Ovary (tissue), 9 donors: Measurements from ENCODE around the gene KCNJ18. TPM values are rescaled to one million over a fixed set of nuclear protein-coding genes. Genes with fewer than 3 reads are reported as not detected.
"Not testable (repeated sequence)": the region's sequence is repeated elsewhere in the genome, so short reads cannot be mapped to it uniquely, and the experiment has no call there.

Experiments
- DNase-seq, 5 donors: peaks; one replicate each; pipeline ENCODE4 v3.0.0-alpha.2; 2019 to 2020
- H3K27ac ChIP-seq, 2 donors: fragments of 200-600 bp; one replicate each; pipeline versions ENCODE4 v1.5.1 to v1.8.0; 2019 to 2022
- H3K27me3 ChIP-seq: fragments of 200-600 bp; one replicate; pipeline ENCODE4 v1.8.0; 2022
- H3K36me3 ChIP-seq: fragments of 200-600 bp; sonication (generic); one replicate; pipeline ENCODE4 v1.5.1; 2019
- H3K4me1 ChIP-seq: one replicate; pipeline ENCODE4 v1.8.1; 2013; ENCODE audit warnings: mild to moderate bottlenecking, moderate library complexity; ENCODE audit not compliant: insufficient read depth
- H3K4me3 ChIP-seq: fragments of 200-600 bp; sonication (generic); one replicate; pipeline ENCODE4 v1.5.1; 2017
- H3K9me3 ChIP-seq, 2 donors: fragments of 200-600 bp in 1 of 2; sonication (generic) in 1 of 2; one replicate each; pipeline versions ENCODE4 v1.5.1 to v1.8.1; 2013 to 2019; ENCODE audit warnings: mild to moderate bottlenecking in 1 of 2, moderate library complexity in 1 of 2
- EP300 ChIP-seq: sonication (generic); formaldehyde crosslinking; IDR thresholded peaks from one replicate; pipeline ENCODE4 v1.6.1; 2017; ENCODE audit warnings: antibody characterized with exemption
- POLR2A ChIP-seq: fragments of 450-650 bp; IDR thresholded peaks from one replicate; pipeline ENCODE4 v1.6.1; 2017; ENCODE audit warnings: antibody characterized with exemption, mild to moderate bottlenecking, moderate library complexity
- WGBS, 3 donors: extraction: QIAGEN DNeasy Blood & Tissue Kit in 1 of 3; methylation state at CpG; one replicate each; pipeline versions ENCODE4 v1.1.5 to v1.1.7; 2013 to 2017; 5-methylcytosine and 5-hydroxymethylcytosine counted together
- intact Hi-C, 4 donors: fragments of 100-400 bp; cut with DNase I; formaldehyde crosslinking; loops; one replicate each; pipeline versions ENCODE4 v1.11.0 to v1.15.1; 2022 to 2023
- polyA plus RNA-seq, 2 donors: library from polyadenylated mRNA; stranded (reverse); fragments of 200-250 nt in 1 of 2; fragments of 350-450 nt in 1 of 2; fragmentation: Illumina TruSeq in 1 of 2; extraction: RNeasy Lipid Tissue Mini Kit (QIAGEN cat#74804) in 1 of 2; gene quantifications; one replicate each; pipeline ENCODE4 v1.2.3, GENCODE V29; 2013 to 2014
- total RNA-seq, 7 donors: library from RNA; depleted of rRNA in 2 of 7; stranded (reverse); fragments of >200 nt in 2 of 7; fragmentation: NEBNext Ultra II Directional in 3 of 7; extraction: Animal tissue kit (Norgen Biotek cat#: 25700) in 3 of 7; gene quantifications; one replicate each; pipeline versions ENCODE4 v1.1.0 to v1.2.4, GENCODE V29; 2016 to 2023
- TF ChIP-seq, protein P1 (sequence below), 3 donors: fragments of 450-650 bp in 2 of 3; fragments of 200-600 bp in 1 of 3; IDR thresholded peaks; one replicate each; pipeline versions ENCODE4 v1.5.1 to v1.8.0; 2016 to 2022; ENCODE audit warnings: antibody characterized with exemption in 3 of 3, mild to moderate bottlenecking in 1 of 3
- donor health status: DM: no; HTN: no; CAD: no; lungs with moderate emphysema.
- donor health status: DM: no; HTN: no; CAD: no.
- donor health status: Bipolar disorder and iron deficiency.
- donor health status: DM: yes; HTN: yes; CAD: no.
- donor health status: DM: no; HTN: no; CAD: no.
- donor health status: DM: yes; HTN: yes; CAD: no.

Gene KCNJ18
- total and polyA plus RNA-seq, 9 donors: not detected

DNA sequence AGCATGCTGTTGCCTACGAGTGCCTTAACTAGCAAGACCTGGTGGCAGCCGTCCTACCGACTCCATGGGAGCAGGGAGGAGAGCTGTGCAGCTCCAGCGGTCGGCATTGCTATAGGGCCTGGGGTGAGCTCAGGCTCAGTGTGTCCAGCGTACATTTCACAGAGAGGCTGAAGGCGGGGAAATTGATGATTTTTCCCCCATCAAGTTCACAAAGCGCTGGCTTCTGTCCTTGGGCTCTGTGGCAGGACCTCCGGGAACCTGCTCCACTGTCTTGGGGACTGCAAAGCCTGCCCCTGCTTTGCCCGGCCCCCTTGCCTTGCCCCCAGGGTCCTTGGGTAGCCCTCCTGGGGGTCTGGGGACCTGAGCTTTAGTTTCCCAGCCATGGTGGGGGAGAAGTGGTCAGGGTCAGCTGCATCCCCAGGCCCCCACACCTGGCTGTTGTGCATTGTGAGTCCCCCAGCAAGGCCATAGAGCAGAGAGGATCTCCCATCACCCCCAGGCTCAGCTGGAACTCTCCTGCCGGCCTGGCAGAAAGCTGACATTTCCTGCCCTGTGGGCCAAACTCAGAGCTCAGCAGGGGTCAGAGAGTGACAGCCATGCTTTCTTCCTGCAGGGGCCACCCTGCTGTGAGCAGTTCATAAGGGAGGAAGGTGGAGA, 3.9 kb upstream of the KCNJ18 start:
- intact Hi-C loops: no loop called here
- H3K4me1 ChIP-seq: no peaks in the 10 kb centered on the region
- no peak overlapping the region for H3K4me3 ChIP-seq
- TF ChIP-seq POLR2A (no peak), EP300 (no peak)
- TF ChIP-seq, protein P1, sequence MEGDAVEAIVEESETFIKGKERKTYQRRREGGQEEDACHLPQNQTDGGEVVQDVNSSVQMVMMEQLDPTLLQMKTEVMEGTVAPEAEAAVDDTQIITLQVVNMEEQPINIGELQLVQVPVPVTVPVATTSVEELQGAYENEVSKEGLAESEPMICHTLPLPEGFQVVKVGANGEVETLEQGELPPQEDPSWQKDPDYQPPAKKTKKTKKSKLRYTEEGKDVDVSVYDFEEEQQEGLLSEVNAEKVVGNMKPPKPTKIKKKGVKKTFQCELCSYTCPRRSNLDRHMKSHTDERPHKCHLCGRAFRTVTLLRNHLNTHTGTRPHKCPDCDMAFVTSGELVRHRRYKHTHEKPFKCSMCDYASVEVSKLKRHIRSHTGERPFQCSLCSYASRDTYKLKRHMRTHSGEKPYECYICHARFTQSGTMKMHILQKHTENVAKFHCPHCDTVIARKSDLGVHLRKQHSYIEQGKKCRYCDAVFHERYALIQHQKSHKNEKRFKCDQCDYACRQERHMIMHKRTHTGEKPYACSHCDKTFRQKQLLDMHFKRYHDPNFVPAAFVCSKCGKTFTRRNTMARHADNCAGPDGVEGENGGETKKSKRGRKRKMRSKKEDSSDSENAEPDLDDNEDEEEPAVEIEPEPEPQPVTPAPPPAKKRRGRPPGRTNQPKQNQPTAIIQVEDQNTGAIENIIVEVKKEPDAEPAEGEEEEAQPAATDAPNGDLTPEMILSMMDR (IDR thresholded peaks at IDR 0.05): no peak
- no peaks in the 10 kb centered on the region for H3K36me3 ChIP-seq
- H3K27ac ChIP-seq: no peak overlapping the region
- no peak for DNase-seq
- H3K9me3 ChIP-seq: no peaks in the 10 kb centered on the region
- no peaks in the 10 kb centered on the region for H3K27me3 ChIP-seq
- WGBS, 3 donors: 66 to 78% (median 72%) methylated on average over 11 of the region's 11 CpGs

DNA sequence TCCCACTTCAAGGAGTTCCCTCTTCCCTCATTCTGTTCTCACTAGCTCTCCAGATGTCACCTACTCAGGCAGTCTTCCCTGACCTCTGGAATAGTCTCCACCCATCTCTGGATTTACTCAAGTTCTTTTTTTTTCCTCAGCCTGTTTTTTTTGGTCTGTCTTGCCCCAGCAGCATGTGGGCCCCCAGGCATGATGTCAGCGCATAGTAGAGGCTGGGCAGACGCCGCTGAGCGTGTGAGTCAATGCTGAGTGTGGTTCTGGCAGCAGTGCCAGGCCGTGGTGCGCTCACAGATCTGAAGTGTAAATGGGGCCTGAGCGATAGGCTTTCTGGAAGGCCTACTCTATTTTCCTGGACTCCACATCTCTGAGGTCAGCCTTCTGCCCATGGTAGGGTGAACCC, 2.7 kb upstream of the KCNJ18 start:
- H3K27me3 ChIP-seq: no peaks in the 10 kb centered on the region
- no peak overlapping the region for H3K27ac ChIP-seq
- WGBS, 3 donors: 69 to 74% (median 69%) methylated on average over 7 of the region's 7 CpGs
- peak in 4 of 5 donors; percentile 37 to 65 (median 52) for DNase-seq
- no peaks in the 10 kb centered on the region for H3K4me1 ChIP-seq
- no peaks in the 10 kb centered on the region for H3K36me3 ChIP-seq
- TF ChIP-seq POLR2A (no peak), EP300 (no peak)
- TF ChIP-seq, protein P1 (IDR thresholded peaks at IDR 0.05): no peak
- no peak overlapping the region for H3K4me3 ChIP-seq
- intact Hi-C loops: no loop called here
- H3K9me3 ChIP-seq: no peaks in the 10 kb centered on the region

DNA sequence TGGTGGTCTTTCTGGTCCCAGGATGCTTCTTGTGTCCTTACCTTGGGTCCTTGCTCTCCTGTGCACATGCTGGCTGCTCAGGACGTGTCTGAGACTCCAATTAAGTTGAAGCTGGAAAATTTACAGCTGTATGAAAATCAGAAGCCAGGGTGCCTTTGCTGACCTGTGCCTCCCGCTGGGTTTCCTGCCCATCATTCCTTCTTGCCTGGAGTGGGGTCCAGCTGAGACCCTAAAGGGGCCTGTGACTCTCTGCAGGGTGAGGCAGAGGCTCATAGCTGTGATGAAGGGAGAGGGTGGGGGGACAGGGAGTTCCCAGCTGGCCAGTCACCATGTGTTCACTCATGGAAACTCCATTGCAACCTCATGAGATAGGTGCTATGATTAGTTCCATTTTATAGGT, 1.5 kb upstream of the KCNJ18 start:
- DNase-seq, H3K9me3 ChIP-seq, H3K36me3 ChIP-seq, intact Hi-C loops, H3K4me1 ChIP-seq, H3K27ac ChIP-seq, H3K4me3 ChIP-seq, H3K27me3 ChIP-seq: not testable (repeated sequence)
- WGBS, 3 donors: 35 to 54% (median 51%) methylated on average over 2 of the region's 2 CpGs

DNA sequence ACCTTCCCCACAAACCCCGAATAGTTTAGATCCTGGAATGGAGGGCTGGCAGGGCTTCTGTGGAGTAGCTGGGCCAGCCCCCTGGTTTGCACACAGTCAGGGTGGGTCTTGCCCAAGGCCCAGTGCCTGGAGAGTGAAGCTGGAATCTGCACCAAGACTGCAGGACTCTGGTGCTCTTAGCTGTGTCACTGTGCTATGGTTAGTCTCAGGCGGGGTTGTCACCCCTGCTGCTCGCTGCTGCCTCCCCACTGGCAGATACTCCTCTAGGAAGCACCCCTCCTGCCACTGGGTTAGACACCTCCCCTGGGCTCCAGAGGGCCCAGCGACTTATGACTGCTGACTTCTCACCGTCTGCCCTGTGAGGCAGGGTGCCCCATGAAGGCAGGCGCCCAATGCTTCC, 842 bp upstream of the KCNJ18 start:
- H3K9me3 ChIP-seq, intact Hi-C loops, H3K36me3 ChIP-seq, H3K4me3 ChIP-seq, H3K4me1 ChIP-seq, DNase-seq, H3K27ac ChIP-seq, H3K27me3 ChIP-seq: not testable (repeated sequence)
- 82 to 85% (median 83%) methylated on average over 5 to 6 of the region's 6 CpGs for WGBS, 3 donors

DNA sequence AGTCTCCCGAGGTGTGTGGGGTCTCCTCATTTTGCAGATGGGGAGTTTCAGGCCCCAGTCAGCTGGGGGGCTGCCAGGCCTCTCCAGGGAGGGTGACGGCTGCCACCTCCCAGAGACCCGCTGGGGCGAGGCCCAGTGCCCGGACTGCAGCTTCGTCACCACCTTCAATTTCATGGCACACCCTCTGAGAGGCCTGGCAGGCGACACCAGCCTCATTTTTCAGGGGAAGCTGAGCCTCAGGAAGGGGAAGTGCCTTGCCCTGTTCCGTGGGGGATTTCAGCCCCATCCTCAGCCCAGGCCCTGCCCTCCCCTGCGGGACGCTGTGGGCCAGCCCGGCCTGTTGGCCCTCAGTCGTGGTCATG, 362 bp downstream of the KCNJ18 start:
- H3K9me3 ChIP-seq, intact Hi-C loops, H3K27me3 ChIP-seq, DNase-seq, H3K4me3 ChIP-seq, H3K36me3 ChIP-seq, H3K4me1 ChIP-seq, H3K27ac ChIP-seq: not testable (repeated sequence)
- 55 to 66% (median 66%) methylated on average over 10 to 12 of the region's 12 CpGs for WGBS, 3 donors

DNA sequence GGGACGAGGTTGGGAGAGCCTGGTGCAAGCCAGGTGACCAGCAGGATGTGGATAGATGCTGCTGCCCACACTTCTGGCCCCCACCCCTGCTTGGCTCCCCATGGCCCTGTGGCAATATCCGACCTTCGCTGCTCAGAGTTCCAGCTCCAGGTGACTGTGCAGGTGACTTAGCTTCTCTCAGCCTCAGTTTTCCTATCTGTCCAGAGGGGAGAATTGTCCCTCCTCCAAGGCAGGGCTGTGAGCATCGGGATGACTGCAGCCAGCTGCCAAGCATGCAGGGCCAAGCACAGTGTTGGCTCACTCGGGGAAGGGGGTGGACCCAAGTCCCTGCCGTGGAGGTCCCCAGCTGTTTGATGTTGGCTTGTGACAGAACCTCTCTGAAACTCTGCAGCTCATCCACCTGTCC, 1.1 kb downstream of the KCNJ18 start:
- H3K36me3 ChIP-seq, H3K27me3 ChIP-seq, H3K4me3 ChIP-seq, intact Hi-C loops, H3K27ac ChIP-seq, DNase-seq, H3K4me1 ChIP-seq, H3K9me3 ChIP-seq: not testable (repeated sequence)
- whole genome bisulfite sequencing, 3 donors: 61 to 64% (median 61%) methylated on average over 6 of the region's 6 CpGs

DNA sequence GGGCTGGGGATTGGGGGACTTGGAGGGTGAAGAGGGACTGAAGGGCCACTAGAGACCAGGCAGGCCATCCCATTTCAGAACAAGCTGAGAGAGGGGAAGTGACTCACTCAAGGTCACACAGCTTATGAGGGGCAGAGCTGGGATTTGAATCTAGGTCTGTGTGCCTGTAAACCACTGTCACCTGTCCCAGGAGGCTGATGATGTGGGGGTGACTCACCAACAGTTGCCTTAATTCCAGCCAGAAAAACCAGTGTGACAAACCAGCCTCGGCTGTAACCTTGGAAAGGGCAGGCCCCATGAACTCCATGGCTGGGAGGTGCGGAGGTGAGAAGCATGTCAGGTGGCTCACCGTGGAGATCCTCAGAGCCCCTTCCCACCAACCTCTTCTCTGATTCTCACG, 1.6 kb downstream of the KCNJ18 start:
- 68 to 81% methylated on average over 3 to 4 of the region's 4 CpGs; no CpG with 5 or more reads in 1 of the 3 donors for WGBS, 3 donors
- intact Hi-C loops: not testable (repeated sequence)

DNA sequence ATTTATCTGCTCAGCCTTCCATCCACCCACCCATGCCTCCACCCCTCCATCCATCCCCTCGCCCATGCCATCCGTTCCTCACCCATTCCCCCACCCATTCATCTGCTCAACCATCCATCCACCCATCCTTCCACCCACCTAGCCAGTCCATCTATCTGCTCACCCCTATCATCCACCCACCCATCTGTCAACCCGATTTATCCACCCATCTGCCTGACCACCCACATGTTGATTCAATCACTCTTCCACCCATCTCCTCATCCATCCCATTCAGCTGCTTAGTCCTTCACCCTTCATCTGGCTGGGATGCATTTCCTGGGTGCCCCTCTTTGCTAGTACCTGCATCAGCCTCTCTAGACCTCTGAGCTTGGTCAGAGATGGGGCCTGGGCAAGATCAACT, 3.9 kb downstream of the KCNJ18 start:
- H3K36me3 ChIP-seq, H3K9me3 ChIP-seq, H3K27ac ChIP-seq, intact Hi-C loops, H3K4me1 ChIP-seq, DNase-seq, H3K27me3 ChIP-seq, H3K4me3 ChIP-seq: not testable (repeated sequence)
- 69 to 94% (median 92%) methylated on average over 2 to 3 of the region's 3 CpGs for WGBS, 3 donors

More for the DNA sequence above, 1.6 kb downstream of the KCNJ18 start:
- H3K9me3 ChIP-seq, H3K4me3 ChIP-seq, H3K27ac ChIP-seq, H3K36me3 ChIP-seq, DNase-seq, H3K27me3 ChIP-seq, H3K4me1 ChIP-seq: not testable (repeated sequence)

DNA sequence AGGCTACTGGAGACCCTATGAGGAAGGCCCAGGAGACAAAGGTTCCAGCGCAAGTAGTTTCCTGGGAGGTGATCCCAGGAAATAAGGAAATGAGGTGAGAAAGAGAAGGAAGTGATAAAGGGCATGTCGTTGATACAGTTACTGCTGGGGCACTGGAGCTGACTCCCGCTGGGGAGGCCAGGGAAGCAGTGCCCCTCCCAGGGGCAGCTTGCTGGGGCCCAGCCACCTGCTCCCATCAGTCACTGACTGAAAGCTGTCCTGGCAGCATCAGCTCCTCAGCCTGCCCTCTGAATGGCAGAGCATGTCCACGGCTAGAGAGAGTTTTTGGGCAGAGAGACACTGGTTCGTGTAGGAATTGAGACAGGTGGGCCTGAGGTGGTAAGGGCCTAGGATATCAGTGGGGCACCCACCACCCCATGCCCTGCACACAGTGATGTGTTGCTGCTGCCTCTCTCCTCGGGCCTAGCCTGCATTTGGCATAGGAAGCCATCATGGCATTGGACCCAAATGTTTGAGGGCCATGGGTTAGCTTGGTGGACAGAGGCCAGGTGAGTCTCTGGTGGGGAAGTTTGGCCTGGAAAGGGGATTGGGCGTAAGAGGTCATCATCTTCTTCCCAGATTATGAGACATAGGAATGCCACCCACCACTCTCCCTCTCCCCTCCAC, 4.7 kb downstream of the KCNJ18 start:
- H3K36me3 ChIP-seq, H3K27me3 ChIP-seq, DNase-seq, H3K4me3 ChIP-seq, intact Hi-C loops, H3K27ac ChIP-seq, H3K4me1 ChIP-seq, H3K9me3 ChIP-seq: not testable (repeated sequence)
- whole genome bisulfite sequencing, 3 donors: 61 to 65% (median 64%) methylated on average over 6 to 7 of the region's 7 CpGs

DNA sequence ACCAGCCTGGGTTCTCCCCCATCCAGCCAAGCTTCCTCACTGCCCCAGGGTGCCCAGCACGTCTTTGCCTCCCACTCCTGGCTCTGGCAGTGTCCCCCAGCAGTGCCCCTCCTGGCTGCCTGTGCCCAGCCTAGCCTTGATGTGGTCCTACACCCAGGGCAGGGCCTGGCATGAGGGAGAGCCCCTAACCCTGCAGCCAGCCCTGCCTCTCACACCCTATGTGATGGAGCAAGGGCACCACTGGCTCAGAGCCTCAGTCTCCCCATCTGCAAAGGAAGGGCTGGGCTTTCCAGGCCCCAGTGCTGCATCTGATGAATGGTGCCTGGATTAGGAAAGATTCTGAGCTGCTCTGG, 5.2 kb downstream of the KCNJ18 start:
- H3K27ac ChIP-seq, DNase-seq, H3K27me3 ChIP-seq, H3K4me1 ChIP-seq, intact Hi-C loops, H3K36me3 ChIP-seq, H3K4me3 ChIP-seq, H3K9me3 ChIP-seq: not testable (repeated sequence)
- WGBS, 3 donors: 21 to 33% (median 30%) methylated on average over 1 of the region's 1 CpG
